Loucy (cell line): ENCODE measurements around the gene KBTBD3.

Source experiments
- EZH2phosphoT487 ChIP-seq: fragments of 200-600 bp; IDR thresholded peaks from 2 replicates; pipeline ENCODE4 v1.6.1; 2018; ENCODE audit warnings: antibody characterized with exemption, mild to moderate bottlenecking, moderate library complexity, borderline replicate concordance
- TF ChIP-seq, protein P1 (sequence below): fragments of 200-600 bp; sonication (generic); conservative IDR thresholded peaks from 2 replicates; pipeline ENCODE4 v1.5.1; 2014; ENCODE audit warnings: mild to moderate bottlenecking, antibody characterized with exemption, low read length

DNA sequence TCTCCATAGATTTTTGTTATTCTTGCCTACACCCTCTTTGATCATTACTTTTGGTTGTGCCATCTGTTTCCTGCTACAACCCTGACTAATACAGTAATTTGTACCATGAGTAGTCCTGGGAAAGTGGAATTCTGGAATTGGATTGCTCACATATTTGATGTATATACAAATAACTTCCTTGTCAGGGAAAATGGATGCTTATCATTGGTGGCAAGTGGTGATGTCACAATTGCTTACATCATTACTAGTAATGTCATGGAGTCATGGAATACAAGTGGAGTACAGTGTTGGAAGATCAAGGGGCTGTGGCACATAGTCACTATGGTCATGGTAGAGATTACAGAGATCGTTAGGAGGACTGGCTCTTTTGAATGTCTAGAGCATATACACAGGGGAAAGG is 24.7 kb upstream of the KBTBD3 start:
- TF ChIP-seq, protein P1, sequence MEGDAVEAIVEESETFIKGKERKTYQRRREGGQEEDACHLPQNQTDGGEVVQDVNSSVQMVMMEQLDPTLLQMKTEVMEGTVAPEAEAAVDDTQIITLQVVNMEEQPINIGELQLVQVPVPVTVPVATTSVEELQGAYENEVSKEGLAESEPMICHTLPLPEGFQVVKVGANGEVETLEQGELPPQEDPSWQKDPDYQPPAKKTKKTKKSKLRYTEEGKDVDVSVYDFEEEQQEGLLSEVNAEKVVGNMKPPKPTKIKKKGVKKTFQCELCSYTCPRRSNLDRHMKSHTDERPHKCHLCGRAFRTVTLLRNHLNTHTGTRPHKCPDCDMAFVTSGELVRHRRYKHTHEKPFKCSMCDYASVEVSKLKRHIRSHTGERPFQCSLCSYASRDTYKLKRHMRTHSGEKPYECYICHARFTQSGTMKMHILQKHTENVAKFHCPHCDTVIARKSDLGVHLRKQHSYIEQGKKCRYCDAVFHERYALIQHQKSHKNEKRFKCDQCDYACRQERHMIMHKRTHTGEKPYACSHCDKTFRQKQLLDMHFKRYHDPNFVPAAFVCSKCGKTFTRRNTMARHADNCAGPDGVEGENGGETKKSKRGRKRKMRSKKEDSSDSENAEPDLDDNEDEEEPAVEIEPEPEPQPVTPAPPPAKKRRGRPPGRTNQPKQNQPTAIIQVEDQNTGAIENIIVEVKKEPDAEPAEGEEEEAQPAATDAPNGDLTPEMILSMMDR, result no peak
- TF ChIP-seq EZH2phosphoT487, result no peak
